Adrenal gland (tissue), 5 donors: ENCODE data around the gene BEND6.

ENCODE experiments used
- POLR2A ChIP-seq, 2 donors: fragments of 450-650 bp; IDR thresholded peaks; one replicate each; pipeline ENCODE4 v1.6.1; 2017; ENCODE audit warnings: antibody characterized with exemption in 2 of 2, mild to moderate bottlenecking in 2 of 2, moderate library complexity in 1 of 2
- TF ChIP-seq, protein P1 (sequence below), 6 experiments: fragments of 450-650 bp in 4 of 6; fragments of 200-600 bp in 2 of 6; sonication (generic) in 1 of 6; IDR thresholded peaks; 1 replicate in 5 of 6; 2 replicates in 1 of 6; pipeline versions ENCODE4 v1.5.1 to v1.8.0; 2016 to 2021; ENCODE audit warnings: antibody characterized with exemption in 6 of 6, mild to moderate bottlenecking in 2 of 6, moderate library complexity in 1 of 6
- donor health status: DM: no; HTN: no; CAD: no.

DNA sequence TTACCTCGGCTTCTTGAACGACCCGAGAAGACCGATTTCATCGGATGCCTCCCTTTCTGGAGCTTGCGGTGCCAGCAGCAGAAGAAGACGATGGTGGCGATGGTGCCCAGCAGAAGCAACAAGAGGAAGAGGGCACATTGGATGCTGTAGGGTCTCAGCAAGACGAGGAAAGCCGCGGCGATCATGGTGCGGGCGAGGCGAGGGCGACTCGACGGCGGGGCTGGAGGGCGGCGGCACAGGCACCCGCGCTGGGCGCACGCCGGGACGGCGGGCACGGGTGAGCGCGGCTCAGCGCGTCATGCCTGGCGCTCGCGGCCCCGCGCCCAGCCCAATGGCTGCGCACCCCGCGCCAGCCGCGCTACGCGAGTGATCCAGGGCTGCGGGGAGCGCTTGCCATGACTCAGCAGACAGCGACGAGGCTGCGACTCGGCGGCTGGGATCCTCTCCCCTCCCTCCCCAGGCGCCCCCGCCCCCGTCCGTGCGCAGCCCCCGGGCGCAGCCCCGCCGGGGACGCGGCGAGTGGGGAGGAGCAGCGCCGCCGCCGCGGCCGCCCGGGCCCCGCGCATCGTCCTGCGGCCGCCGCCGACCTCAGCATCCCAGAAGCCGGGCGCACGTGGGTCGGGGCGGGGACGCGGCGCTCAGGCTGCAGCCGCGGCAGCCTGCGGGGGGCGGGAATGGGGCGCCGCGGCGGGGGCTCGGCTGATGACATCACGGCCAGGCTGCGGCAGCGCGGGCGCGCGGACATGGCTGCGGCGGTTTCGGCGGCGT lies at the start of gene BEND6:
- TF ChIP-seq, protein P1, sequence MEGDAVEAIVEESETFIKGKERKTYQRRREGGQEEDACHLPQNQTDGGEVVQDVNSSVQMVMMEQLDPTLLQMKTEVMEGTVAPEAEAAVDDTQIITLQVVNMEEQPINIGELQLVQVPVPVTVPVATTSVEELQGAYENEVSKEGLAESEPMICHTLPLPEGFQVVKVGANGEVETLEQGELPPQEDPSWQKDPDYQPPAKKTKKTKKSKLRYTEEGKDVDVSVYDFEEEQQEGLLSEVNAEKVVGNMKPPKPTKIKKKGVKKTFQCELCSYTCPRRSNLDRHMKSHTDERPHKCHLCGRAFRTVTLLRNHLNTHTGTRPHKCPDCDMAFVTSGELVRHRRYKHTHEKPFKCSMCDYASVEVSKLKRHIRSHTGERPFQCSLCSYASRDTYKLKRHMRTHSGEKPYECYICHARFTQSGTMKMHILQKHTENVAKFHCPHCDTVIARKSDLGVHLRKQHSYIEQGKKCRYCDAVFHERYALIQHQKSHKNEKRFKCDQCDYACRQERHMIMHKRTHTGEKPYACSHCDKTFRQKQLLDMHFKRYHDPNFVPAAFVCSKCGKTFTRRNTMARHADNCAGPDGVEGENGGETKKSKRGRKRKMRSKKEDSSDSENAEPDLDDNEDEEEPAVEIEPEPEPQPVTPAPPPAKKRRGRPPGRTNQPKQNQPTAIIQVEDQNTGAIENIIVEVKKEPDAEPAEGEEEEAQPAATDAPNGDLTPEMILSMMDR (IDR thresholded peaks at IDR 0.05): no peak
- peak; percentile 36 to 61 for TF ChIP-seq POLR2A (IDR thresholded peaks at IDR 0.05)
